HEK293T (cell line): Measurements from ENCODE around the gene GNB1L.

ENCODE experiments used
- ARNT ChIP-seq: fragments of 450-650 bp; IDR thresholded peaks from 2 replicates; pipeline ENCODE4 v1.6.1; 2017; ENCODE audit warnings: mild to moderate bottlenecking
- CTBP1 ChIP-seq: fragments of 450-650 bp; IDR thresholded peaks from 2 replicates; pipeline ENCODE4 v1.6.1; 2016; ENCODE audit warnings: borderline replicate concordance
- ELF4 ChIP-seq: fragments of 450-650 bp; IDR thresholded peaks from 2 replicates; pipeline ENCODE4 v1.6.1; 2017; ENCODE audit warnings: antibody characterized with exemption
- FOXA1 ChIP-seq: fragments of 450-650 bp; IDR thresholded peaks from 2 replicates; pipeline ENCODE4 v1.6.1; 2016; ENCODE audit warnings: mild to moderate bottlenecking
- FOXK2 ChIP-seq: fragments of 450-650 bp; IDR thresholded peaks from 2 replicates; pipeline ENCODE4 v1.6.1; 2016; ENCODE audit warnings: mild to moderate bottlenecking
- FOXM1 ChIP-seq: fragments of 450-650 bp; IDR thresholded peaks from 2 replicates; pipeline ENCODE4 v1.6.1; 2017; ENCODE audit warnings: mild to moderate bottlenecking, borderline replicate concordance
- HDGF ChIP-seq: fragments of 450-650 bp; IDR thresholded peaks from 2 replicates; pipeline ENCODE4 v1.6.1; 2017; ENCODE audit warnings: antibody characterized with exemption, borderline replicate concordance
- SUZ12 ChIP-seq: fragments of 450-650 bp; IDR thresholded peaks from 2 replicates; pipeline ENCODE4 v1.6.1; 2016; ENCODE audit warnings: mild to moderate bottlenecking
- TARDBP ChIP-seq: fragments of 450-650 bp; IDR thresholded peaks from 2 replicates; pipeline ENCODE4 v1.6.1; 2016
- ZNF384 ChIP-seq: fragments of 450-650 bp; IDR thresholded peaks from 2 replicates; pipeline ENCODE4 v1.6.1; 2016
- TF ChIP-seq, protein P1 (sequence below): fragments of 450-650 bp; IDR thresholded peaks from 2 replicates; pipeline ENCODE4 v1.6.1; 2016

DNA sequence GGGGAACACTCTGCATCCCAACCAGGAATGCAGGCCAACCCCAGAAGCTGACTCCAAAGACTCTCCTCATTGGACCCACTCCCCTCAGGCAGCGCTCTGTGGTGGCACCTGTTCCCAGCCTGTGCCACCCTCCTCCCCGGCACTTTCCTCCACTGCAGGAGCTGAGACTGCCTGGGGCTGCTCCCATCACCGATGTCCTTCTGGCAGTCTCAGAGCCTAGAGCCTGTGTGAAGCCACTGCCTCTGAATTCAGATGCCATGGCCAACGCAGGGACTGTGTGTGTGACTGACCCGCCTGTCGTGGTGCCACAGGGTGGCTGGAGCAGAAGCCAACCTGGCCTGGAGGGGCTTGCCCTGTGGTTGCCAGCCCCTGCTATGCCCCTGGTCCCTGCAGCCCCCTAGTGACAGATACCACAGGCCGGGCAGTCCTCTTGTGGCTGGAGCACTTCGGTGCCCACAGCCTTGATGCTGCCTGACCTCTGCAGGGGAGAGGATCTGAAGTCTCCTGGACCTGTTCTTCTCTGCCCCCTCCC lies 50.9 kb downstream of the GNB1L start:
- no peak for TF ChIP-seq FOXA1
- TF ChIP-seq TARDBP, result no peak
- no peak for TF ChIP-seq FOXK2
- TF ChIP-seq ZNF384, result no peak
- TF ChIP-seq ARNT, result no peak
- TF ChIP-seq HDGF, result no peak
- no peak for TF ChIP-seq SUZ12
- no peak for TF ChIP-seq ELF4
- no peak for TF ChIP-seq FOXM1
- TF ChIP-seq, protein P1, sequence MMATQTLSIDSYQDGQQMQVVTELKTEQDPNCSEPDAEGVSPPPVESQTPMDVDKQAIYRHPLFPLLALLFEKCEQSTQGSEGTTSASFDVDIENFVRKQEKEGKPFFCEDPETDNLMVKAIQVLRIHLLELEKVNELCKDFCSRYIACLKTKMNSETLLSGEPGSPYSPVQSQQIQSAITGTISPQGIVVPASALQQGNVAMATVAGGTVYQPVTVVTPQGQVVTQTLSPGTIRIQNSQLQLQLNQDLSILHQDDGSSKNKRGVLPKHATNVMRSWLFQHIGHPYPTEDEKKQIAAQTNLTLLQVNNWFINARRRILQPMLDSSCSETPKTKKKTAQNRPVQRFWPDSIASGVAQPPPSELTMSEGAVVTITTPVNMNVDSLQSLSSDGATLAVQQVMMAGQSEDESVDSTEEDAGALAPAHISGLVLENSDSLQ, result no peak
- no peak for TF ChIP-seq CTBP1
